Adrenal gland (tissue), 12 donors: ENCODE measurements around the gene UNC13B. TPM values are rescaled to one million over a fixed set of nuclear protein-coding genes. Genes with fewer than 3 reads are reported as not detected.
"Not testable (repeated sequence)": the region's sequence is repeated elsewhere in the genome, so short reads cannot be mapped to it uniquely, and the experiment has no call there.

Source experiments
- DNase-seq, 7 donors: peaks; one replicate each; pipeline ENCODE4 v3.0.0-alpha.2; 2019 to 2020
- H3K27ac ChIP-seq, 5 donors: fragments of 200-600 bp; sonication (generic) in 4 of 5; 1 replicate in 3 of 5; 2 replicates in 2 of 5; pipeline versions ENCODE4 v1.5.1 to v1.8.0; 2016 to 2020; ENCODE audit warnings: mild to moderate bottlenecking in 1 of 5
- H3K27me3 ChIP-seq: fragments of 200-600 bp; 2 replicates; pipeline ENCODE4 v1.8.0; 2021
- H3K36me3 ChIP-seq, 2 donors: fragments of 200-600 bp; replicated peaks in 1 of 2; 1 replicate in 1 of 2; 2 replicates in 1 of 2; pipeline versions ENCODE4 v1.5.1 to v1.8.0; 2018 to 2022
- H3K4me1 ChIP-seq, 2 donors: fragments of 200-600 bp; replicated peaks in 1 of 2; 1 replicate in 1 of 2; 2 replicates in 1 of 2; pipeline versions ENCODE4 v1.5.1 to v1.8.0; 2018 to 2021
- H3K4me3 ChIP-seq, 4 donors: fragments of 200-600 bp; sonication (generic) in 3 of 4; one replicate each; pipeline ENCODE4 v1.5.1; 2016 to 2018
- H3K9me3 ChIP-seq, 3 donors: fragments of 200-600 bp; sonication (generic) in 1 of 3; replicated peaks in 1 of 3; 1 replicate in 2 of 3; 2 replicates in 1 of 3; pipeline versions ENCODE4 v1.5.1 to v1.8.0; 2016 to 2021
- CTCF ChIP-seq, 6 experiments: fragments of 450-650 bp in 4 of 6; fragments of 200-600 bp in 2 of 6; sonication (generic) in 1 of 6; IDR thresholded peaks; 1 replicate in 5 of 6; 2 replicates in 1 of 6; pipeline versions ENCODE4 v1.5.1 to v1.8.0; 2016 to 2021; ENCODE audit warnings: antibody characterized with exemption in 6 of 6, mild to moderate bottlenecking in 2 of 6, moderate library complexity in 1 of 6
- POLR2A ChIP-seq, 2 donors: fragments of 450-650 bp; IDR thresholded peaks; one replicate each; pipeline ENCODE4 v1.6.1; 2017; ENCODE audit warnings: antibody characterized with exemption in 2 of 2, mild to moderate bottlenecking in 2 of 2, moderate library complexity in 1 of 2
- WGBS, 4 donors: extraction: QIAGEN DNeasy Blood & Tissue Kit in 2 of 4; methylation state at CpG; one replicate each; pipeline versions ENCODE4 v1.1.5 to v1.1.7; 2013 to 2017; 5-methylcytosine and 5-hydroxymethylcytosine counted together
- intact Hi-C, 2 donors: fragments of 100-400 bp; cut with DNase I; formaldehyde crosslinking; loops; one replicate each; pipeline versions ENCODE4 v1.14.1 to v1.15.0; 2022 to 2023
- polyA plus RNA-seq, 3 donors: library from polyadenylated mRNA; stranded (reverse); fragments of 200-250 nt in 2 of 3; fragments of 350-450 nt in 1 of 3; fragmentation: Illumina TruSeq in 1 of 3; extraction: RNeasy Lipid Tissue Mini Kit (QIAGEN cat#74804) in 1 of 3; gene quantifications; one replicate each; pipeline ENCODE4 v1.2.3, GENCODE V29; 2013 to 2014
- total RNA-seq, 9 donors: library from RNA; depleted of rRNA in 4 of 9; stranded (reverse); fragments of >200 nt in 4 of 9; fragments of 120-200 nt in 1 of 9; fragmentation: NEBNext Ultra II Directional in 1 of 9; extraction: Animal tissue kit (Norgen Biotek cat#: 25700) in 1 of 9; gene quantifications; one replicate each; pipeline versions ENCODE4 v1.1.0 to v1.2.4, GENCODE V29; 2013 to 2023
- donor health status: healthy with polysubstance abuse.
- donor health status: Bipolar disorder and iron deficiency.
- donor health status: DM: yes; HTN: yes; CAD: no.
- donor health status: DM: no; HTN: no; CAD: no.
- donor health status: DM: no; HTN: no; CAD: no.
- donor health status: DM: yes; HTN: yes; CAD: no.

UNC13B gene
- total and polyA plus RNA-seq, 12 donors = 11.1 to 42.2 (median 30.5) TPM

GRCh38 chr9:35180801-35181200, 19.0 kb downstream of the UNC13B start:
- Histone ChIP-seq H3K9me3 (no peaks in the 10 kb centered on the region), H3K4me1 (no peaks in the 10 kb centered on the region), H3K27me3 (no peaks in the 10 kb centered on the region), H3K36me3 (no peaks in the 10 kb centered on the region), H3K27ac (no peak overlapping the region), H3K4me3 (no peak overlapping the region)
- TF ChIP-seq POLR2A (IDR thresholded peaks at IDR 0.05) = no peak
- no peak for TF ChIP-seq CTCF (IDR thresholded peaks at IDR 0.05)
- intact Hi-C loops = no loop called here
- 94 to 100% (median 95%) methylated on average over 2 of the region's 2 CpGs for WGBS, 4 donors
- DNase-seq = no peak

GRCh38 chr9:35182401-35182800, 20.6 kb downstream of the UNC13B start:
- H3K4me3 ChIP-seq, H3K27ac ChIP-seq, H3K4me1 ChIP-seq, H3K36me3 ChIP-seq, intact Hi-C loops, DNase-seq, H3K9me3 ChIP-seq, H3K27me3 ChIP-seq: not testable (repeated sequence)
- WGBS, 4 donors = 66 to 75% (median 70%) methylated on average over 2 to 3 of the region's 3 CpGs

DNA sequence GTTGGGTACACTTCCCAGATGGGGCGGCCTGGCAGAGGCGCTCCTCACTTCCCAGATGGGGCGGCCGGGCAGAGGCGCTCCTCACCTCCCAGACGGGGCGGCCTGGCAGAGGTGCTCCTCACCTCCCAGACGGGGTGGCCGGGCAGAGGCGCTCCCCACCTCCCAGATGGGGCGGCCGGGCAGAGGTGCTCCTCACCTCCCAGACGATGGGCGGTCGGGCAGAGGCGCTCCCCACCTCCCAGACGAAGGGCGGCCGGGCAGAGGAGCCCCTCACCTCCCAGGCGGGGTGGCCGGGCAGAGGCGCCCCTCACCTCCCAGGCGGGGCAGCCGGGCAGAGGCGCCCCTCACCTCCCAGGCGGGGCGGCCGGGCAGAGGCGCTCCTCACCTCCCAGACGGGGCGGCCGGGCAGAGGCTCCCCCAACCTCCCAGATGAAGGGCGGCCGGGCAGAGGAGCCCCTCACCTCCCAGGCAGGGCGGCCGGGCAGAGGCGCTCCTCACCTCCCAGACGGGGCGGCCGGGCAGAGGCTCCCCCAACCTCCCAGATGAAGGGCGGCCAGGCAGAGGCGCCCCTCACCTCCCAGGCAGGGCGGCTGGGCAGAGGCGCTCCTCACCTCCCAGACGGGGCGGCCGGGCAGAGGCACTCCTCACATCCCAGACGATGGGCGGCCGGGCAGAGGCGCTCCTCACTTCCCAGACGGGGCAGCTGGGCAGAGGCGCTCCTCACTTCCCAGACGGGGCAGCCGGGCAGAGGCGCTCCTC, 21.4 kb downstream of the UNC13B start:
- DNase-seq, H3K36me3 ChIP-seq, H3K9me3 ChIP-seq, H3K27ac ChIP-seq, H3K27me3 ChIP-seq, H3K4me1 ChIP-seq, H3K4me3 ChIP-seq, intact Hi-C loops: not testable (repeated sequence)
- 90 to 100% (median 98%) methylated on average over 4 to 56 of the region's 56 CpGs for WGBS, 4 donors

DNA sequence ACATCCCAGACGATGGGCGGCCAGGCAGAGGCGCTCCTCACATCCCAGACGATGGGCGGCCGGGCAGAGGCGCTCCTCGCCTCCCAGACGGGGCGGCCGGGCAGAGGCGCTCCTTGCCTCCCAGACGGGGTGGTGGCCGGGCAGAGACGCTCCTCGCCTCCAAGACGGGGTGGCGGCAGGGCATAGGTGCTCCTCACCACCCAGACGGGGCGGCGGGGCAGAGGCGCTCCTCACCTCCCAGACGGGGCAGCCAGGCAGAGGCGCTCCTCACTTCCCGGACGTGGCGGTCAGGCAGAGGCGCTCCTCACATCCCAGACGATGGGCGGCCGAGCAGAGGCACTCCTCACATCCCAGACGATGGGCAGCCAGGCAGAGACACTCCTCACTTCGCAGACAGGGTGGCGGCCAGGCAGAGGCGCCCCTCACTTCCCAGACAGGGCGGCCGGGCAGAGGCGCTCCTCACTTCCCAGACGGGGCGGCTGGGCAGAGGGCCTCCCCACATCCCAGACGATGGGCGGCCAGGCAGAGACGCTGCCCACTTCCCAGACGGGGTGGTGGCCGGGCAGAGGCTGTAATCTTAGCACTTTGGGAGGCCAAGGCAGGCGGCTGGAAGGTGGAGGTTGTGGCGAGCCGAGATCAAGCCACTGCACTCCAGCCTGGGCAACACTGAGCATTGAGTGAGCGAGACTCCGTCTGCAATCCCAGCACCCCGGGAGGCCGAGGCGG, 22.1 kb downstream of the UNC13B start:
- intact Hi-C loops, DNase-seq, H3K4me1 ChIP-seq, H3K27me3 ChIP-seq, H3K4me3 ChIP-seq, H3K27ac ChIP-seq, H3K9me3 ChIP-seq, H3K36me3 ChIP-seq: not testable (repeated sequence)
- 95 to 99% (median 98%) methylated on average over 8 to 53 of the region's 53 CpGs for WGBS, 4 donors

- intact Hi-C loops = no loop called here
Observed at GRCh38 chr9:35186524-35186923, 24.7 kb downstream of the UNC13B start.

More at GRCh38 chr9:35186524-35186923, 24.7 kb downstream of the UNC13B start:
- Histone ChIP-seq H3K36me3 (no peaks in the 10 kb centered on the region), H3K4me1 (no peaks in the 10 kb centered on the region), H3K9me3 (no peaks in the 10 kb centered on the region), H3K4me3 (no peak overlapping the region), H3K27ac (no peak overlapping the region), H3K27me3 (no peaks in the 10 kb centered on the region)
- no peak for DNase-seq
- no peak for TF ChIP-seq POLR2A (IDR thresholded peaks at IDR 0.05)
- no peak for TF ChIP-seq CTCF (IDR thresholded peaks at IDR 0.05)
- 90 to 98% (median 97%) methylated on average over 5 of the region's 5 CpGs for WGBS, 4 donors
